ENCODE results near the gene LARP1B. TPM values are rescaled to one million over a fixed set of nuclear protein-coding genes. Genes with fewer than 3 reads are reported as not detected.

Gene LARP1B
- total RNA-seq, 1 donor from 2014 or later = 17.6 TPM

GRCh38 chr4:128145727-128146126, 84.6 kb downstream of the LARP1B start:
- no peak for FAIRE-seq
- no peaks in the 10 kb centered on the region for H3K4me1 ChIP-seq (ENCODE audit: insufficient read depth, low read length)
- H3K27ac Mint-ChIP-seq (ENCODE audit: unreplicated experiment) = no peak overlapping the region
- H3K9me3 Mint-ChIP-seq (ENCODE audit: unreplicated experiment) = peaks cover 5% of the 10 kb centered on the region
- no peak overlapping the region for H3K4me2 ChIP-seq (ENCODE audit: low read length)
- H3K79me2 ChIP-seq (ENCODE audit: insufficient read depth, low read length) = no peaks in the 10 kb centered on the region
- no peak for DNase-seq (ENCODE audit: low read depth)
- no peaks in the 10 kb centered on the region for H4K20me1 ChIP-seq (ENCODE audit: insufficient read depth, low read length)
- H2AFZ ChIP-seq (ENCODE audit: low read depth, low read length) = no peak overlapping the region
- peaks cover 8% of the 10 kb centered on the region for H3K4me1 Mint-ChIP-seq (ENCODE audit: low read depth, unreplicated experiment)
- no peaks in the 10 kb centered on the region for H3K27me3 Mint-ChIP-seq (ENCODE audit: low read depth, unreplicated experiment)
- H3K27me3 ChIP-seq (ENCODE audit: insufficient read depth, low read length) = no peaks in the 10 kb centered on the region
- no peak overlapping the region for H3K9ac ChIP-seq (ENCODE audit: low read length)
- H3K9me3 ChIP-seq (ENCODE audit: insufficient read depth, low read depth, low read length) = peaks cover 4% of the 10 kb centered on the region
- H3K27ac ChIP-seq (ENCODE audit: low read depth, low read length) = no peak overlapping the region
- H3K4me3 ChIP-seq (ENCODE audit: insufficient read depth, low read depth, low read length) = no peak overlapping the region
- no peaks in the 10 kb centered on the region for H3K36me3 ChIP-seq (ENCODE audit: insufficient read depth, low read length)
- H3K4me3 Mint-ChIP-seq (ENCODE audit: unreplicated experiment) = no peak overlapping the region
- TF ChIP-seq CTCF (IDR thresholded peaks at IDR 0.05; ENCODE audit: insufficient read depth, low read depth, low read length) = no peak
- no peak for TF ChIP-seq EZH2 (IDR thresholded peaks at IDR 0.05; ENCODE audit: insufficient read depth, low read length)
- H3K36me3 Mint-ChIP-seq (ENCODE audit: low read depth, unreplicated experiment) = peaks cover 14% of the 10 kb centered on the region

DNA sequence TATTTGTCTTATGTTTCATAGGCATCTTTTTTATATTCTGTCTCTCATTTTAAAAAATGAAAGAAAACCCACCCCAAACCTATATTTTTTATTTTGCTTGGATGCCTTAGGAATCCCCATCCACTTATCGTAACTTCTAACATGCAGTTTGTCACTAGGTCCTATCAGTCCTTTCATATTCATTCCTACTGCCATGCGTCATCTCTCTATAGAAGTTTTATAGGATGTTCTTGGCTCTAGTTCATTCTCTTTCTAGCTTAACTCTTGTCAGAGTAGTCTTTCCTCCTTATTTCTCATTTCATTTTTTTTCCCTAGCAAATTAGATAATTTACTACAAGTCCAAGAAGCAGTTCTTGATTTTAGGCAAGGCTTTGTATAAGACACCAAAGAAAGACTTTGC, 92.7 kb downstream of the LARP1B start:
- no peak for TF ChIP-seq CTCF (IDR thresholded peaks at IDR 0.05; ENCODE audit: insufficient read depth, low read depth, low read length)
- TF ChIP-seq EZH2 (IDR thresholded peaks at IDR 0.05; ENCODE audit: insufficient read depth, low read length) = no peak
- H3K9me3 ChIP-seq (ENCODE audit: insufficient read depth, low read depth, low read length) = no peaks in the 10 kb centered on the region
- H3K9ac ChIP-seq (ENCODE audit: low read length) = no peak overlapping the region
- H3K27ac ChIP-seq (ENCODE audit: low read depth, low read length) = no peak overlapping the region
- H3K79me2 ChIP-seq (ENCODE audit: insufficient read depth, low read length) = no peaks in the 10 kb centered on the region
- Mint-ChIP-seq H3K4me3 (ENCODE audit: unreplicated experiment) (no peak overlapping the region), H3K9me3 (ENCODE audit: unreplicated experiment) (peaks cover 2% of the 10 kb centered on the region), H3K27ac (ENCODE audit: unreplicated experiment) (no peak overlapping the region), H3K27me3 (ENCODE audit: low read depth, unreplicated experiment) (no peaks in the 10 kb centered on the region), H3K4me1 (ENCODE audit: low read depth, unreplicated experiment) (no peaks in the 10 kb centered on the region), H3K36me3 (ENCODE audit: low read depth, unreplicated experiment) (peaks cover 19% of the 10 kb centered on the region)
- H2AFZ ChIP-seq (ENCODE audit: low read depth, low read length) = no peak overlapping the region
- H3K4me2 ChIP-seq (ENCODE audit: low read length) = no peak overlapping the region
- H3K36me3 ChIP-seq (ENCODE audit: insufficient read depth, low read length) = no peaks in the 10 kb centered on the region
- no peak for FAIRE-seq
- H4K20me1 ChIP-seq (ENCODE audit: insufficient read depth, low read length) = no peaks in the 10 kb centered on the region
- no peaks in the 10 kb centered on the region for H3K4me1 ChIP-seq (ENCODE audit: insufficient read depth, low read length)
- no peak overlapping the region for H3K4me3 ChIP-seq (ENCODE audit: insufficient read depth, low read depth, low read length)
- no peaks in the 10 kb centered on the region for H3K27me3 ChIP-seq (ENCODE audit: insufficient read depth, low read length)
- DNase-seq (ENCODE audit: low read depth) = no peak

- H3K4me1 Mint-ChIP-seq (ENCODE audit: low read depth, unreplicated experiment) = no peaks in the 10 kb centered on the region
- peaks cover 2% of the 10 kb centered on the region for H3K9me3 Mint-ChIP-seq (ENCODE audit: unreplicated experiment)
- peaks cover 19% of the 10 kb centered on the region for H3K36me3 Mint-ChIP-seq (ENCODE audit: low read depth, unreplicated experiment)
- no peaks in the 10 kb centered on the region for H3K27me3 ChIP-seq (ENCODE audit: insufficient read depth, low read length)
- H3K27ac Mint-ChIP-seq (ENCODE audit: unreplicated experiment) = no peak overlapping the region
- H4K20me1 ChIP-seq (ENCODE audit: insufficient read depth, low read length) = no peaks in the 10 kb centered on the region
- no peaks in the 10 kb centered on the region for H3K4me1 ChIP-seq (ENCODE audit: insufficient read depth, low read length)
- H3K4me2 ChIP-seq (ENCODE audit: low read length) = no peak overlapping the region
- no peak overlapping the region for H3K9ac ChIP-seq (ENCODE audit: low read length)
- no peaks in the 10 kb centered on the region for H3K27me3 Mint-ChIP-seq (ENCODE audit: low read depth, unreplicated experiment)
- no peak overlapping the region for H3K4me3 Mint-ChIP-seq (ENCODE audit: unreplicated experiment)
- no peak overlapping the region for H3K4me3 ChIP-seq (ENCODE audit: insufficient read depth, low read depth, low read length)
- no peaks in the 10 kb centered on the region for H3K36me3 ChIP-seq (ENCODE audit: insufficient read depth, low read length)
- H2AFZ ChIP-seq (ENCODE audit: low read depth, low read length) = no peak overlapping the region
- TF ChIP-seq EZH2 (IDR thresholded peaks at IDR 0.05; ENCODE audit: insufficient read depth, low read length) = no peak
- TF ChIP-seq CTCF (IDR thresholded peaks at IDR 0.05; ENCODE audit: insufficient read depth, low read depth, low read length) = no peak
- H3K79me2 ChIP-seq (ENCODE audit: insufficient read depth, low read length) = no peaks in the 10 kb centered on the region
- H3K27ac ChIP-seq (ENCODE audit: low read depth, low read length) = no peak overlapping the region
- FAIRE-seq (no peak), DNase-seq (ENCODE audit: low read depth) (no peak)
- no peaks in the 10 kb centered on the region for H3K9me3 ChIP-seq (ENCODE audit: insufficient read depth, low read depth, low read length)
Observed at GRCh38 chr4:128155231-128155855, 94.2 kb downstream of the LARP1B start.
